OCI-LY1 (cell line): Measurements from ENCODE around the gene ZNF804B.

ENCODE experiments used
- H2AFZ ChIP-seq: fragments of 200-600 bp; sonication (generic), shearing (Covaris generic); 2 replicates; pipeline ENCODE4 v1.6.0; 2014; ENCODE audit warnings: antibody characterized with exemption, mild to moderate bottlenecking, low read length
- H3F3A ChIP-seq: fragments of 200-600 bp; sonication (generic), shearing (Covaris generic); 2 replicates; pipeline ENCODE4 v1.6.0; 2014; ENCODE audit warnings: mild to moderate bottlenecking, antibody characterized with exemption, low read length, moderate library complexity; ENCODE audit not compliant: insufficient read depth
- H3K27ac ChIP-seq: fragments of 200-600 bp; sonication (generic); 2 replicates; pipeline ENCODE4 v1.5.1; 2014; ENCODE audit warnings: low read length, mixed run types, mild to moderate bottlenecking, low read depth; ENCODE audit not compliant: poor library complexity, severe bottlenecking
- H3K27me3 ChIP-seq: fragments of 200-600 bp; sonication (generic); 2 replicates; pipeline ENCODE4 v1.6.0; 2014; ENCODE audit warnings: antibody characterized with exemption, mild to moderate bottlenecking, low read length, moderate library complexity; ENCODE audit not compliant: insufficient read depth
- H3K36me3 ChIP-seq: fragments of 200-600 bp; sonication (generic); 2 replicates; pipeline ENCODE4 v1.6.1; 2014; ENCODE audit warnings: mild to moderate bottlenecking, antibody characterized with exemption, low read length, moderate library complexity, mixed read lengths; ENCODE audit not compliant: insufficient read depth
- H3K4me1 ChIP-seq: fragments of 200-600 bp; sonication (generic); 2 replicates; pipeline ENCODE4 v1.5.1; 2014; ENCODE audit warnings: mild to moderate bottlenecking, low read length, moderate library complexity; ENCODE audit not compliant: insufficient read depth, severe bottlenecking
- H3K4me2 ChIP-seq: fragments of 200-600 bp; sonication (generic), shearing (Covaris generic); 2 replicates; pipeline ENCODE4 v1.6.1; 2014; ENCODE audit warnings: low read length
- H3K4me3 ChIP-seq: fragments of 200-600 bp; sonication (generic); 2 replicates; pipeline ENCODE4 v1.5.1; 2014; ENCODE audit warnings: low read length, low read depth, mild to moderate bottlenecking, mixed read lengths; ENCODE audit not compliant: poor library complexity, severe bottlenecking
- H3K79me2 ChIP-seq: fragments of 200-600 bp; shearing (Covaris generic); 2 replicates; pipeline ENCODE4 v1.6.1; 2016; ENCODE audit warnings: mixed run types, low read length, mixed read lengths; ENCODE audit not compliant: insufficient read depth
- H3K9ac ChIP-seq: fragments of 200-600 bp; sonication (generic), shearing (Covaris generic); 2 replicates; pipeline ENCODE4 v1.6.1; 2014; ENCODE audit warnings: mild to moderate bottlenecking, low read length, mixed read lengths
- H3K9me2 ChIP-seq: fragments of 200-600 bp; sonication (generic), shearing (Covaris generic); 2 replicates; pipeline ENCODE4 v1.6.1; 2014; ENCODE audit warnings: low read depth, mild to moderate bottlenecking, low read length, mixed read lengths
- H3K9me3 ChIP-seq: fragments of 200-600 bp; shearing (Covaris generic); 2 replicates; pipeline ENCODE4 v1.6.1; 2014; ENCODE audit warnings: low read length, mixed read lengths
- H4K20me1 ChIP-seq: fragments of 200-600 bp; sonication (generic), shearing (Covaris generic); 2 replicates; pipeline ENCODE4 v1.6.0; 2016; ENCODE audit warnings: mild to moderate bottlenecking, low read length; ENCODE audit not compliant: insufficient read depth
- CTCF ChIP-seq: fragments of 200-600 bp; sonication (generic), shearing (Covaris generic); IDR thresholded peaks from 2 replicates; pipeline ENCODE4 v1.5.1; 2017; ENCODE audit warnings: mild to moderate bottlenecking, antibody characterized with exemption, low read length, moderate library complexity, mixed read lengths
- EZH2 ChIP-seq: fragments of 200-600 bp; sonication (generic), shearing (Covaris generic); IDR thresholded peaks from 2 replicates; pipeline ENCODE4 v1.8.0; 2017; ENCODE audit warnings: borderline replicate concordance, mixed run types, mild to moderate bottlenecking, antibody characterized with exemption, low read length, moderate library complexity, mixed read lengths

The ZNF804B gene

DNA sequence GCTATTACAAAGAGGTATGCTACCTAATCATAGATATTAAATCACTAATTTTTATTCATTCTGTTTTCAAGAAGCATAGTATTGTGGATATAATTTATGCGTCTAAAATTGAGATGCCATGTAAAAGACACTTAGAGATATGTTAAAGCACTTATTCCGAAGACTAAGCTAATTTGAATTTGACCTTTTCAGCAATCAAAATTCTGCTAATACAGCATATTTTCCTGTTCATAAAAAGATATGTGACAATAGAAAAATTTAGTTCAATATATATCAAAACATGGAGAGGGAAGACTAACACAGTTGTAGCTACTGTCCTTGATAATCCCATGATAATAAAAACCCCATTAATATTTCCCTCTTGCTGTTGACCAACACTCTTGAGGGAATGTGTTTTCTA is 422.6 kb downstream of the ZNF804B start:
- Histone ChIP-seq H4K20me1 (no peaks in the 10 kb centered on the region), H2AFZ (no peak overlapping the region), H3F3A (no peaks in the 10 kb centered on the region), H3K27me3 (no peaks in the 10 kb centered on the region), H3K27ac (no peak overlapping the region), H3K9me3 (no peaks in the 10 kb centered on the region), H3K4me3 (no peak overlapping the region), H3K79me2 (no peaks in the 10 kb centered on the region), H3K4me1 (no peaks in the 10 kb centered on the region), H3K36me3 (no peaks in the 10 kb centered on the region), H3K4me2 (no peak overlapping the region), H3K9ac (no peak overlapping the region), H3K9me2 (no peaks in the 10 kb centered on the region)
- TF ChIP-seq EZH2 = no peak
- TF ChIP-seq CTCF = no peak

DNA sequence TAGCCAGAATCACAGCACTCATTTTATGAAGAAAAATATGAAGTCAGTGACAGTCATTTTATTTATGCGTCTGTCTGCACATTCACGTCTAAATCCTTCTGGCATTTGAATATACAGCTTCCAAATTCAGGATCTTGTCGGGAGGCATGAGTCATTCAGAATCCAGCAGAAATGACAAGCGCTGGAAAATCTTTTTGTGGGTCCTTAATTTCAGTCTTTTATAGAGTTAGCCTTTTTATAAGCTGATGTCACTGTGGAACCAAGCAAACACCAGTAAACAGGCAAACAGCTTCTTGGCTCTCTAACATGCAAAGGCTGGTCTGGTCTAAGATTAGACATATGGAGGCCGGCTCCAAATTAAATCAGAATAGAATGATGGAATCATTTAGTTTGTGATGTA is 424.2 kb downstream of the ZNF804B start:
- H3K9me2 ChIP-seq = no peaks in the 10 kb centered on the region
- H4K20me1 ChIP-seq = no peaks in the 10 kb centered on the region
- no peak overlapping the region for H2AFZ ChIP-seq
- H3K36me3 ChIP-seq = no peaks in the 10 kb centered on the region
- H3K9ac ChIP-seq = no peak overlapping the region
- H3K4me2 ChIP-seq = no peak overlapping the region
- H3K27ac ChIP-seq = no peak overlapping the region
- TF ChIP-seq CTCF (no peak), EZH2 (no peak)
- H3K4me1 ChIP-seq = no peaks in the 10 kb centered on the region
- no peaks in the 10 kb centered on the region for H3K9me3 ChIP-seq
- no peaks in the 10 kb centered on the region for H3K79me2 ChIP-seq
- H3F3A ChIP-seq = no peaks in the 10 kb centered on the region
- no peaks in the 10 kb centered on the region for H3K27me3 ChIP-seq
- no peak overlapping the region for H3K4me3 ChIP-seq

GRCh38 chr7:89200758-89201157 is 441.3 kb downstream of the ZNF804B start:
- H3F3A ChIP-seq = no peaks in the 10 kb centered on the region
- TF ChIP-seq EZH2 = no peak
- no peak for TF ChIP-seq CTCF
- no peaks in the 10 kb centered on the region for H3K36me3 ChIP-seq
- H3K9me3 ChIP-seq = no peaks in the 10 kb centered on the region
- H3K79me2 ChIP-seq = no peaks in the 10 kb centered on the region
- no peaks in the 10 kb centered on the region for H4K20me1 ChIP-seq
- H3K4me2 ChIP-seq = no peak overlapping the region
- H2AFZ ChIP-seq = no peak overlapping the region
- H3K9ac ChIP-seq = no peak overlapping the region
- H3K4me1 ChIP-seq = no peaks in the 10 kb centered on the region
- H3K27me3 ChIP-seq = no peaks in the 10 kb centered on the region
- no peak overlapping the region for H3K27ac ChIP-seq
- no peaks in the 10 kb centered on the region; the same call in 1 of the 2 replicates for H3K9me2 ChIP-seq
- H3K4me3 ChIP-seq = no peak overlapping the region
